Spinal cord (tissue), 10 donors: ENCODE measurements around the gene TMEM119. TPM values are rescaled to one million over a fixed set of nuclear protein-coding genes. Genes with fewer than 3 reads are reported as not detected.
"Not testable (repeated sequence)": the region's sequence is repeated elsewhere in the genome, so short reads cannot be mapped to it uniquely, and the experiment has no call there.

Source experiments
- DNase-seq, 6 donors: peaks; one replicate each; pipeline versions ENCODE4 v3.0.0 to v3.0.0-alpha.2; 2013 to 2015; ENCODE audit warnings: low spot score in 6 of 6, low read depth in 4 of 6
- H3K27ac ChIP-seq: one replicate; pipeline ENCODE4 v1.5.1; 2013; ENCODE audit warnings: low read depth, low read length, control low read depth
- H3K27me3 ChIP-seq: one replicate; pipeline ENCODE4 v1.6.1; 2013; ENCODE audit warnings: low read length; ENCODE audit not compliant: control insufficient read depth, insufficient read depth
- H3K36me3 ChIP-seq: one replicate; pipeline ENCODE4 v1.6.1; 2013; ENCODE audit warnings: low read length; ENCODE audit not compliant: control insufficient read depth, insufficient read depth
- H3K4me1 ChIP-seq: one replicate; pipeline ENCODE4 v1.6.1; 2013; ENCODE audit warnings: low read length; ENCODE audit not compliant: control insufficient read depth, insufficient read depth
- H3K4me3 ChIP-seq: one replicate; pipeline ENCODE4 v1.5.1; 2013; ENCODE audit warnings: low read depth, low read length, control low read depth
- H3K9me3 ChIP-seq: one replicate; pipeline ENCODE4 v1.6.1; 2013; ENCODE audit warnings: low read length; ENCODE audit not compliant: control insufficient read depth, insufficient read depth
- WGBS: methylation state at CpG from one replicate; pipeline ENCODE4 v1.1.5; 2013; ENCODE audit warnings: missing lambda C conversion rate; ENCODE audit not compliant: insufficient coverage; 5-methylcytosine and 5-hydroxymethylcytosine counted together
- polyA plus RNA-seq, 2 donors: library from polyadenylated mRNA; unstranded; fragments of 120-200 nt; gene quantifications; one replicate each; pipeline ENCODE4 v1.2.1, GENCODE V29; 2013; ENCODE audit not compliant: insufficient read length in 2 of 2
- total RNA-seq, 2 donors: library from RNA; depleted of rRNA in 1 of 2; stranded (reverse); fragments of 120-200 nt in 1 of 2; fragments of >200 nt in 1 of 2; gene quantifications; one replicate each; pipeline versions ENCODE4 v1.2.3 to v1.2.4, GENCODE V29; 2013 to 2014
- donor health status: healthy.

The TMEM119 gene
- total and polyA plus RNA-seq, 4 donors = 10.8 to 14.9 (median 12.1) TPM

DNA sequence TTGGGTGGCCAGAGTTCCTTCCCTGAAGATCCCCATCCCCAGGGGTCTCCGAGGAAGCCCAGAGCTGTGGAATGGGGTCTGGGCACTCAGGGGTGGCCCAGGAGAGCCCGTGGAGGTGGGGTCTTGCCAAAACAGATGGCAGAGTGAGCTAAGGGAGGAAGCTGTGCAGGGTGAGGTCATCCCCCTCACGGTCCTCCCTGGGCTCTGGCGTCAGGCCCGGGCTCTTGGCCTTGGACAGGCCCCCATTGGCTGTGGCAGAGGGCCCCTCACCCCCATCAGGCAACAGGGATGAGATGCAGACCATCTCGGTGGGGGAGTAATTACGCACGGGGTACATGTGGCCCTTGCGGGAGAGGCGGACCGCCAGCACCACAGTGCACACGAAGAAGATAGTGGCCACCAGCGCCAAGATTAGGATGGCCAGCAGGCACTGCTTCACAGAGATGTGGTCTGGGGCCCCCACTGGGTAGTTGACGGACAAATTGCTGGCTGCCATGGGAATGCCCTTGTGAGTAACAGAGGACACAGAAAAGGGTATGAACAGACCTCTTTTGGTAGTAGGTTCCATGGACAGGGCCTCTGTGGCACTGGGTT lies 25.1 kb upstream of the TMEM119 start:
- H3K27me3 ChIP-seq = no peaks in the 10 kb centered on the region
- WGBS = 91% methylated on average over 13 of the region's 14 CpGs
- H3K27ac ChIP-seq = no peak overlapping the region
- no peak for DNase-seq
- H3K4me1 ChIP-seq = peaks cover 17% of the 10 kb centered on the region
- no peaks in the 10 kb centered on the region for H3K36me3 ChIP-seq
- H3K9me3 ChIP-seq = no peaks in the 10 kb centered on the region
- no peak overlapping the region for H3K4me3 ChIP-seq

GRCh38 chr12:108622421-108622820 lies 24.5 kb upstream of the TMEM119 start:
- H3K27ac ChIP-seq = no peak overlapping the region
- H3K4me3 ChIP-seq = no peak overlapping the region
- peak in 2 of 6 donors; percentile 17 to 38 for DNase-seq
- no peaks in the 10 kb centered on the region for H3K9me3 ChIP-seq
- WGBS = 48% methylated on average over 3 of the region's 4 CpGs
- H3K36me3 ChIP-seq = no peaks in the 10 kb centered on the region
- H3K27me3 ChIP-seq = no peaks in the 10 kb centered on the region
- H3K4me1 ChIP-seq = peaks cover 17% of the 10 kb centered on the region

- 87% methylated on average over 3 of the region's 3 CpGs for WGBS
- peaks cover 17% of the 10 kb centered on the region for H3K4me1 ChIP-seq
Observed at GRCh38 chr12:108621161-108621560, 23.3 kb upstream of the TMEM119 start.

GRCh38 chr12:108620236-108620879 lies 22.5 kb upstream of the TMEM119 start:
- no peaks in the 10 kb centered on the region for H3K9me3 ChIP-seq
- DNase-seq = no peak
- H3K27me3 ChIP-seq = no peaks in the 10 kb centered on the region
- no peak overlapping the region for H3K27ac ChIP-seq
- no peak overlapping the region for H3K4me3 ChIP-seq
- H3K4me1 ChIP-seq = peaks cover 17% of the 10 kb centered on the region
- WGBS = 94% methylated on average over 10 of the region's 10 CpGs
- no peaks in the 10 kb centered on the region for H3K36me3 ChIP-seq

More at GRCh38 chr12:108621161-108621560, 23.3 kb upstream of the TMEM119 start:
- H3K27me3 ChIP-seq = no peaks in the 10 kb centered on the region
- no peak overlapping the region for H3K27ac ChIP-seq
- no peaks in the 10 kb centered on the region for H3K9me3 ChIP-seq
- DNase-seq = no peak
- H3K36me3 ChIP-seq = no peaks in the 10 kb centered on the region
- no peak overlapping the region for H3K4me3 ChIP-seq

DNA sequence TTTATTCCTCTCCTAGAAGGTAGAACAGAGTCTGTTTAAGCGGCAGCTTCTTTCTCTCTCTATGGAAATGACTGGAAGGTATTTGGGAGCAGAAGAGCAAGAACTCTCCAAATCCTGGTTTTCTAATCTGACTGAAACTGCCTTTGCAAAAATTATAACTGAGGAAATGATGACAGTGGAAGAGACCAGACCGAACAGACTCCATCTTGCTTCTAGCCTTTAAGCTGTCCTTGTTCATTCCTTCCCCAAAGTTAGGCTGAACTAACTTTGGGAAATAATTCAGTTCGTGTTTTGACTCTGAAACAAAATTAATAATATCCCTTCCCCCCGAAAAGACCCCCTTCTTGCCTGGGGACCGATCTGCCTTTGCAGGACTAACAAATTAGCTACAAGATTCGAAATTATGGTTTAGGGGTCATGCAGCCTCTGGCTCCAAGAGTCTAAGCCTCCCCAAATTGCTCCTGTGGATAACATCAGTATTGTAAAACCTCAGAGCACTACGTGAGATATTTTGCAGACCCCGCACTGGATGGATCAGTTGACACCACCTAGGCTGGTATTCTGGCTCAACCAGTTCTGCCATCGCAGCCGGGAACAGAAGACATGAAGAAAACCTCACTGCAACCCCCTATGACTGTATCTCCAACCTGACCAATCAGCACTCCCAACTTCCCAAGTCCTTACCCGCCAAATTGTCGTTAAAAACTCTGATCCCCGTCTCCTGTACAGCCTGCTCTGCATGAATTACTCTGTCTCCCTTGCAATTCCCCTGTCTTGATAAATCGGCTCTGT lies 21.7 kb upstream of the TMEM119 start:
- H3K4me3 ChIP-seq = no peak overlapping the region
- 78% methylated on average over 11 of the region's 14 CpGs for WGBS
- H3K27ac ChIP-seq = no peak overlapping the region
- H3K27me3 ChIP-seq = no peaks in the 10 kb centered on the region
- H3K9me3 ChIP-seq = no peaks in the 10 kb centered on the region
- H3K4me1 ChIP-seq = peaks cover 17% of the 10 kb centered on the region
- DNase-seq = no peak
- H3K36me3 ChIP-seq = no peaks in the 10 kb centered on the region

DNA sequence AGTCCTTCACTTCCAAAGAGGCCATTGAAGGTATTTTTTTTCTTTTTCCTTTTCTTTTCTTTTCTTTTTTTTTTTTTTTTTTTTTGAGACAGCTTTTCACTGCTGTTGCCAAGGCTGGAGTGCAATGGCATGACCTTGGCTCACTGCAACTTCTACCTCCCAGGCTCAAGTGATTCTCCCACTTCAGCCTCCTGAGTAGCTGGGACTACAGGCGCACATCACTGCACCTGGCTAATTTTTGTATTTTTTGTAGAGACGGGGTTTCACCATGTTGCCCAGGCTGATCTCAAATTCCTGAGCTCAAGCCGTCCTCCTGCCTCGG lies 21.0 kb upstream of the TMEM119 start:
- not testable (repeated sequence) for H3K4me3 ChIP-seq, H3K36me3 ChIP-seq, DNase-seq, H3K27me3 ChIP-seq, H3K9me3 ChIP-seq, H3K27ac ChIP-seq
- peaks cover 17% of the 10 kb centered on the region for H3K4me1 ChIP-seq
- whole genome bisulfite sequencing = 100% methylated on average over 3 of the region's 4 CpGs

DNA sequence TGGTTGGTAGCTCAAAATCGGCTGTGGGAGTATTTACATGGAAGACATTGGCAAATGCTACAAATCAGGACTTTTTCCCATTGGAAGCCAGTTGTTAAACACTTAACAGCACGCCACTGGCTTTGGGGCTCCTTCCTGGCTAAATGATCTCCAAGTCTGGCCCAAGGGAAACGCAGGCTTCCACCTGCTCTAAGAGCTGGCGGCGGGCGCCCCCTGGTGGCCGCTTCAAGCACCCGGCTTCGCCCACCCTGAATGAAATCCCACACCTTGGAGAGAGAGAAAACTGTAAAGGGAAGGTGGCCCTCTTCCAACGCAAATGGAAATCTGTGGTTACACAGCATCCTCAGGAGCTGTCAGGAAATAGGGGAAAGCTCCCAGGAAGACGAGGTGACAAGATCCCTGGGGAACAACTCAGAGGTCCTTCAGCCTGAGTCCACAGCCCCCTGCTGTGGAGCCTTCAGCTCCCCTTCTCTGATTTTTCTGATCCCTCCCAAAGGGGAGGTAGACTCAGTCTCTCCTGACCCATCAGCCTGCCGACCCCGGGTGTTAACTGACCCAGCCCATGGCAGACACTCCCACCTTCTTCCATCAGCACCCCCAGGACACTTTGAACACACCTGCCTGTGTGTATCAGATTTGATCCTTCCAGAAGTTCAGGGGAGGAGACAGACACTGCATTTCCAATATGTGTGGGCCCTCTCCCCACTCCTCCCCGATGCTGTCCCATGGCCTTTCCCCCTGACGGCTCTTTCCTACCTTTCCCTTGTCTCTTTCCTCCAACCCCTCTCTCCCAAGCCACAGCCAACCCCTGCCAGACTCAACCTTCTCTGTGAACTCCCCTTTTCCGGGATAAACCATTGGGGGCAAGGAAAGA lies 20.4 kb upstream of the TMEM119 start:
- Histone ChIP-seq H3K27ac (no peak overlapping the region), H3K27me3 (no peaks in the 10 kb centered on the region), H3K9me3 (no peaks in the 10 kb centered on the region), H3K4me3 (no peak overlapping the region), H3K4me1 (peaks cover 17% of the 10 kb centered on the region), H3K36me3 (no peaks in the 10 kb centered on the region)
- WGBS = 9% methylated on average over 8 of the region's 16 CpGs
- peak in 5 of 6 donors; percentile 58 to 93 (median 69) for DNase-seq

DNA sequence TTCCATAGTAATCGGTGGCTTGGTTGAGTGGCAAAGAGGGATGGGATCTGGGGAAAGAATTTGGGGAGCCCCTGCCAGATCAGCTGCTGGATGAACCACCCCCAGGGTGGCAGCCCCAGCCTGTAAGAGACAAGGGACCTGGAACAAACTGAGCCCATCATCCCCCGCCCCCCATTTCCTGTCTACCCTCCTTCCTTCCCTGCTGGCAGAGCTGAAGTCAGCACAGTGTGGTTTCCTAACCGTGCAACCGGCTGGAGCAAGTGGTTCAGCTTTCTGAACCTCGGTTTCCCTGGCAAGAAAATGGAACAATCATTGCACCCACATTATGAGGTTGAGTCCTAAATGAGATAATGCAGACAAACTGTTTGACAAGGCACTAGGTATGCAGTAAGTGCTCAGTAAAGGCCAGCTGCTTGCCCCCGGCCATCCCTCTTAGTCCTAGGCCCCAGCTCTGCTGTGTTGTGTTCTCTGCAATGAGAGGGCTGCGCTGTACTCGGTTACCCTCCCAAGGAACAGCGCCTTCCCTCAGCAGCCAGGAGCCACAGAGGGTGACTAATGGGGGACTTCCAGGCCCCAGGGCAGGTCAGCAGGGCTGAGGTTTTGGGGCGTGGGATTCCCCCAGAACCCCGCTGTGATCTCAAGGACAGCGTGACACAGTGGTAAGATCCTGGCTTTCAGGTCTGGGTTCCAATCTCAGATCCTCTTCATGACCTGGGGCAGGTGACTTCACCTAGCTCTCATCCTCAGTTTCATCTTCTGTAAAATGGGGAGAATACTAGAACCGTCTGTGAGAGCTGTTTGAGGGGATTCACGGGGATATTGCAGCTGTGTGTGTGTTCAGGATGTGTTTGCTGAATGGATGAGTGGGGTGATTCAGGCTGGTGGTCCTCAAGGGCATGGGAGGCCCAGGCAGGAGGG lies 19.3 kb upstream of the TMEM119 start:
- no peaks in the 10 kb centered on the region for H3K9me3 ChIP-seq
- no peaks in the 10 kb centered on the region for H3K36me3 ChIP-seq
- no peak overlapping the region for H3K27ac ChIP-seq
- peaks cover 8% of the 10 kb centered on the region for H3K4me1 ChIP-seq
- H3K4me3 ChIP-seq = no peak overlapping the region
- DNase-seq = no peak
- WGBS = 80% methylated on average over 13 of the region's 14 CpGs
- no peaks in the 10 kb centered on the region for H3K27me3 ChIP-seq
